Neural cell (in vitro differentiated cells): ENCODE results near the gene DNAL4.

Experiments used
- EZH2 ChIP-seq: fragments of 200-600, 300-800 bp; shearing (Covaris generic), sonication (generic); IDR thresholded peaks from 2 replicates; pipeline ENCODE4 v1.6.1; 2014; ENCODE audit warnings: antibody characterized with exemption, low read length, borderline replicate concordance, mild to moderate bottlenecking; ENCODE audit not compliant: insufficient read depth, poor library complexity, severe bottlenecking
- POLR2AphosphoS5 ChIP-seq: IDR thresholded peaks from 2 replicates; pipeline ENCODE4 v1.6.1; 2012
- RAD21 ChIP-seq: fragments of 450-650 bp; conservative IDR thresholded peaks from 2 replicates; pipeline ENCODE4 v1.6.1; 2014; ENCODE audit warnings: antibody characterized with exemption, mild to moderate bottlenecking, moderate library complexity
- TAF1 ChIP-seq: IDR thresholded peaks from 2 replicates; pipeline ENCODE4 v1.6.1; 2012; ENCODE audit warnings: low read depth
- TF ChIP-seq, protein P1 (sequence below): fragments of 450-650 bp; IDR thresholded peaks from 2 replicates; pipeline ENCODE4 v1.5.1; 2014; ENCODE audit warnings: antibody characterized with exemption, mild to moderate bottlenecking, moderate library complexity; ENCODE audit not compliant: poor library complexity, severe bottlenecking
- TF ChIP-seq, protein P2 (sequence below): IDR thresholded peaks from 2 replicates; pipeline ENCODE4 v1.6.1; 2012; ENCODE audit warnings: borderline replicate concordance

DNA sequence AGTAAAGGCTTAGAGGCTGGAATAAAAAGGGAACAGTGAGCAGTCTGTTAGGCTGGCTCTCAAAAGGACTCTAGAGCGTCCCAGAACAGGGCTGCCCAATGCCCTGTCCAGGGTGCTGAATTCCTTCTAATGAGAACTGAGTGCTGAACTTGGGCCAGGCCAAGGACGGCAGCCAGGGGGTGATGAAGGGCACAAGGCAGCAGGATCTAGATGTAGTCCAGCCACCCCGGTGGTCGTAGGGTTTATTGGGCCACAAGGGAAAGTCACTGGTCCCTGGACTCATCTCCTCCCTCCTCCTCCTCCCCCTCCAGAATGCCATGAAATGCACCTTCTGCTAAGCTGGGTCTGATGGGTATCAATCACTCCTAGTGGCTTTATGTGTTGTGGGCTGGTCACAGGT lies 30.6 kb upstream of the DNAL4 start:
- TF ChIP-seq, protein P1, sequence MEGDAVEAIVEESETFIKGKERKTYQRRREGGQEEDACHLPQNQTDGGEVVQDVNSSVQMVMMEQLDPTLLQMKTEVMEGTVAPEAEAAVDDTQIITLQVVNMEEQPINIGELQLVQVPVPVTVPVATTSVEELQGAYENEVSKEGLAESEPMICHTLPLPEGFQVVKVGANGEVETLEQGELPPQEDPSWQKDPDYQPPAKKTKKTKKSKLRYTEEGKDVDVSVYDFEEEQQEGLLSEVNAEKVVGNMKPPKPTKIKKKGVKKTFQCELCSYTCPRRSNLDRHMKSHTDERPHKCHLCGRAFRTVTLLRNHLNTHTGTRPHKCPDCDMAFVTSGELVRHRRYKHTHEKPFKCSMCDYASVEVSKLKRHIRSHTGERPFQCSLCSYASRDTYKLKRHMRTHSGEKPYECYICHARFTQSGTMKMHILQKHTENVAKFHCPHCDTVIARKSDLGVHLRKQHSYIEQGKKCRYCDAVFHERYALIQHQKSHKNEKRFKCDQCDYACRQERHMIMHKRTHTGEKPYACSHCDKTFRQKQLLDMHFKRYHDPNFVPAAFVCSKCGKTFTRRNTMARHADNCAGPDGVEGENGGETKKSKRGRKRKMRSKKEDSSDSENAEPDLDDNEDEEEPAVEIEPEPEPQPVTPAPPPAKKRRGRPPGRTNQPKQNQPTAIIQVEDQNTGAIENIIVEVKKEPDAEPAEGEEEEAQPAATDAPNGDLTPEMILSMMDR, result no peak
- TF ChIP-seq TAF1 (no peak), EZH2 (no peak), RAD21 (no peak), POLR2AphosphoS5 (no peak)
- TF ChIP-seq, protein P2, sequence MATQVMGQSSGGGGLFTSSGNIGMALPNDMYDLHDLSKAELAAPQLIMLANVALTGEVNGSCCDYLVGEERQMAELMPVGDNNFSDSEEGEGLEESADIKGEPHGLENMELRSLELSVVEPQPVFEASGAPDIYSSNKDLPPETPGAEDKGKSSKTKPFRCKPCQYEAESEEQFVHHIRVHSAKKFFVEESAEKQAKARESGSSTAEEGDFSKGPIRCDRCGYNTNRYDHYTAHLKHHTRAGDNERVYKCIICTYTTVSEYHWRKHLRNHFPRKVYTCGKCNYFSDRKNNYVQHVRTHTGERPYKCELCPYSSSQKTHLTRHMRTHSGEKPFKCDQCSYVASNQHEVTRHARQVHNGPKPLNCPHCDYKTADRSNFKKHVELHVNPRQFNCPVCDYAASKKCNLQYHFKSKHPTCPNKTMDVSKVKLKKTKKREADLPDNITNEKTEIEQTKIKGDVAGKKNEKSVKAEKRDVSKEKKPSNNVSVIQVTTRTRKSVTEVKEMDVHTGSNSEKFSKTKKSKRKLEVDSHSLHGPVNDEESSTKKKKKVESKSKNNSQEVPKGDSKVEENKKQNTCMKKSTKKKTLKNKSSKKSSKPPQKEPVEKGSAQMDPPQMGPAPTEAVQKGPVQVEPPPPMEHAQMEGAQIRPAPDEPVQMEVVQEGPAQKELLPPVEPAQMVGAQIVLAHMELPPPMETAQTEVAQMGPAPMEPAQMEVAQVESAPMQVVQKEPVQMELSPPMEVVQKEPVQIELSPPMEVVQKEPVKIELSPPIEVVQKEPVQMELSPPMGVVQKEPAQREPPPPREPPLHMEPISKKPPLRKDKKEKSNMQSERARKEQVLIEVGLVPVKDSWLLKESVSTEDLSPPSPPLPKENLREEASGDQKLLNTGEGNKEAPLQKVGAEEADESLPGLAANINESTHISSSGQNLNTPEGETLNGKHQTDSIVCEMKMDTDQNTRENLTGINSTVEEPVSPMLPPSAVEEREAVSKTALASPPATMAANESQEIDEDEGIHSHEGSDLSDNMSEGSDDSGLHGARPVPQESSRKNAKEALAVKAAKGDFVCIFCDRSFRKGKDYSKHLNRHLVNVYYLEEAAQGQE, result peak; percentile 81
